ENCODE data around the gene ZFPM1.

Gene ZFPM1

GRCh38 chr16:88487124-88487432, 34.0 kb downstream of the ZFPM1 start:
- no peak for TF ChIP-seq CTCF (IDR thresholded peaks at IDR 0.05; ENCODE audit: low read depth, low read length)
- H3K4me3 ChIP-seq (ENCODE audit: low read depth, low read length), result no peak overlapping the region

- no peak overlapping the region for H3K4me3 ChIP-seq (ENCODE audit: low read depth, low read length)
- TF ChIP-seq CTCF (IDR thresholded peaks at IDR 0.05; ENCODE audit: low read depth, low read length), result no peak
These were observed 35.1 kb downstream of the ZFPM1 start for GRCh38 chr16:88487920-88488851.

- no peak for TF ChIP-seq CTCF (IDR thresholded peaks at IDR 0.05; ENCODE audit: low read depth, low read length)
- no peak overlapping the region for H3K4me3 ChIP-seq (ENCODE audit: low read depth, low read length)
These were observed 36.2 kb downstream of the ZFPM1 start for GRCh38 chr16:88489163-88489741.

DNA sequence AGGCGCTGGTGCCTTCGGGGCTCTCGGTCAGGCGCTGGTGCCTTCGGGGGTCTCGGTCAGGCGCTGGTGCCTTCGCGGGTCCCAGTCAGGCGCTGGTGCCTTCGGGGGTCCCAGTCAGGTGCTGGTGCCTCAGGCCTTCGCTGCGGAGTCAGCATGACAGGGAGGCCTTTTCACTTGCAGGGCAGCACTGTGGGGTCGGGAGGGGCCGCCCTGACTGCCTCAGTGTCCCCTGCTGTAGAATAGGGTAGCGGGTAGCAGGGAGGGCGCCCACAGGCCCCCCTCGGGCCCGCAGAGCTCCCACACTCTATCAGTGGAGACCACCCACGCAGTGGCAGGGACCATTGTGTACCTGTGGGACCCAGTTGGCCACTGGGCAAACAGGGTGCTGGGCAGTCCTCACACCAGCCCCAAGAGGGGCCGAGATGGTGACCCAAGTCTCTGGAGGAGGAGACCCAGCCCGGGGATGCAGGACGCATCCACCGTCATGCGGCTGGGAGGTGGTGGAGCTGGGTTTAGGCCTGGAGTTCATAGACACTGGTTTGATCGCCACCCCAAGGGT, 38.0 kb downstream of the ZFPM1 start:
- no peak overlapping the region for H3K4me3 ChIP-seq (ENCODE audit: low read depth, low read length)
- TF ChIP-seq CTCF (IDR thresholded peaks at IDR 0.05; ENCODE audit: low read depth, low read length), result no peak

DNA sequence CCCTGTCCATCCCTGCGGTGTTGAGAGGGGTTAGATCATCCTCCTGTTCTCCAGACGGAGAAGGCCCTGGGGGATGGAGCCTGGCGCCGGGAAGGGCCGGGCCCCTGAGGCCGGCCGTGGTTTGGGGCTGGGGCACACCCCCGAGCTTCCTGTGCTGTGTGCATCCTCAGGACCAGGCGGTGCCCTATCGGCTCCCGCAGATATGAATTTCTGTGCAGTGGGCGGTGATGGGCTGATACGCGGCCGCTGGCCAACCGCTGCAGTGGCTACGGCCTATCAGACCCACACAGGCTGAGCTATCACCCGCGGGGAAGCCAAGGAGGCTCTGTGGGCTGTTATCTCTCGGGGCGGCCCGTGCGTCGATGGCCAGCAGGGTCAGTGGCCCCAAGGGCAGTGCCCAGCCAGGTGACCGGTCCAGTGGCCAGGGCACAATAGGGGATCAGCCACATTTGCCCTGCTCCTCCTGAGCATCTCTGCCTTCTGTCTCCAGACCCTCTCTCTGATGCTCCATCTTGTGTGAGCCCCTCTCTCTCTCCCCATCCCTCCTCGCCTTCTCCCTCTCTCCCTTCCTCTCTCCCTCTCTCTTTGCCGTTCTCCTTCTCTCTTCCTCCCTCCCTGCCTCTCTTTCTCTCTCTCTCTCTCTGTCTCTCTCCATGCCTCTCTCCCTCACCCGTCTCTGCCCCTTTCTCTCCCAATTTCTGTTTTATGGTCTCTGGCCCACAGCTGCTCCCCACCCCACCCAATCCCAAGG, 38.7 kb downstream of the ZFPM1 start:
- TF ChIP-seq CTCF (IDR thresholded peaks at IDR 0.05; ENCODE audit: low read depth, low read length), result no peak
- H3K4me3 ChIP-seq (ENCODE audit: low read depth, low read length), result no peak overlapping the region

DNA sequence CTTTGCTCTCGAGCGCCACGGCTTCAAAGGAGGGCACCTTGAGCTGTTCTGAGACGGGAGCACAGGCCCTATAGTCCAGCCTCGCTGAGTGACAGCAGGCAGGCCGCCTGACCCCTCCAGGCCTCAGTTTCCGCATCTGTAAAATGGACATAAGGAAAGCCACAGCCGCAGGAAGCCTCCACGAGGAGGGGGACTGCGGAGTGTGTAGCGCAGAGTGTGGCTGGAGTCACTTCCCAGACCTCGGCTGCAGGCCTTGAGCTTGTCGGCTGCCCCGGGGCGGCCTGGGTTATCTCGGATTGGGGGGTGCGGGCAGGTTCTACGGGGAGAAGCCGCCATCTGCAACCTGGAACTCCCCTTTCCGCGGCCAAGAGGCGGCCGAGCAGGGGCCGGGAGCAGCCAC, 40.8 kb downstream of the ZFPM1 start:
- H3K4me3 ChIP-seq (ENCODE audit: low read depth, low read length), result no peak overlapping the region
- no peak for TF ChIP-seq CTCF (IDR thresholded peaks at IDR 0.05; ENCODE audit: low read depth, low read length)
